Hematopoietic multipotent progenitor cell (in vitro differentiated cells): ENCODE results near the gene B3GNT8. TPM values are rescaled to one million over a fixed set of nuclear protein-coding genes. Genes with fewer than 3 reads are reported as not detected.
A peak's percentile ranks its signal among the peaks of the same experiment; 100 is the strongest.
"Not testable (repeated sequence)": the region's sequence is repeated elsewhere in the genome, so short reads cannot be mapped to it uniquely, and the experiment has no call there.

ENCODE experiments used
- DNase-seq, 3 donors: peaks; one replicate each; pipeline ENCODE4 v3.0.0-alpha.2; 2011 to 2015; ENCODE audit warnings: low read depth in 2 of 3, low spot score in 2 of 3
- small RNA-seq: library from RNA; depleted of rRNA; stranded (forward); fragments of <200 nt; gene quantifications from one replicate; pipeline ENCODE3, GENCODE V24; 2012
- total RNA-seq: library from RNA; depleted of rRNA; stranded (reverse); fragments of >200 nt; gene quantifications from one replicate; pipeline ENCODE4 v1.2.3, GENCODE V29; 2012

B3GNT8 gene
- total RNA-seq, 1 donor = 18.0 TPM

- DNase-seq = peak; percentile 97 to 100 (median 100)
Observed at GRCh38 chr19:41397086-41398049, 29.8 kb downstream of the B3GNT8 start, which contains the start of the genes BCKDHA and EXOSC5. BCKDHA (plus strand) TSS chr19:41397818; CDS start chr19:41397828, 10 bp downstream. EXOSC5 (minus strand) TSS chr19:41397359; CDS start chr19:41397328, 31 bp downstream.

DNA sequence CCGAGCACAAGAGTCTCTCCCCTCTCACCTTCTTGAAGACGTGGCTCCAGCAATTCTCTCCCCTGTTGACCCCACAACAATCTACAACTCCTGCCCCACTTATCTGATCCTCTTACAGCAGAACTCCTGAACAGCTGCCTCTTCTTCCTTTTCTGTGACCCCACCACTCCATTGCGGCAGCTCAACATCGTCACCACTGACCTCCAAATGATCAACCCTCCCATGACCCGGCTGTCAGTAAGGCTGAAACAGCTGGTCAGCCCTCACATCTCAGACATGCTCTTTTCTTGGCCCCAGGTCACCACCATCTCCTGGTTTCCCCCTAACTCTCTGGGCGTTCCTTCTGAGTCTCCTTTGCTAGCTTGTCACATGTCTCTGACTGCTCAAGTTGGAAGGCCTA, 31.8 kb downstream of the B3GNT8 start:
- no peak for DNase-seq

DNA sequence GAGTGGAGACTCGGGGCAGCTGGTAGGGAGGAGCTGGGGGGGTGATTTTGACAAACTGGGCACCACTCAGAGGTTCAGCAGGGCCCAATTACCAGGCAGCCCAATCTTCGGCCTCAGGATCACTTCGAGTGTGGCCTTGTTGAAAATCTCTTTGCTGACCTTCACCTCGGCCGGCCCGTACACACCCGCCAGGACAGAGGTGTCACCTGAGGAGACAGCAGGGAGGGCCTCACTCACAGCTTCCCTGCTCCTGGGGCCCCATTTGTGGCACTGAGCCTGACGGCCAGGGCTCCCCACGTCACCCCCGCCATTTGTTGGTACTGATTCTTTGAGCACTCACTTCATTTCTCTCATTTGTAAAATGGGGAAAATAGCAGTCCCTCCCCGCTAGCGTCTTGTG, 34.4 kb downstream of the B3GNT8 start:
- no peak for DNase-seq

DNA sequence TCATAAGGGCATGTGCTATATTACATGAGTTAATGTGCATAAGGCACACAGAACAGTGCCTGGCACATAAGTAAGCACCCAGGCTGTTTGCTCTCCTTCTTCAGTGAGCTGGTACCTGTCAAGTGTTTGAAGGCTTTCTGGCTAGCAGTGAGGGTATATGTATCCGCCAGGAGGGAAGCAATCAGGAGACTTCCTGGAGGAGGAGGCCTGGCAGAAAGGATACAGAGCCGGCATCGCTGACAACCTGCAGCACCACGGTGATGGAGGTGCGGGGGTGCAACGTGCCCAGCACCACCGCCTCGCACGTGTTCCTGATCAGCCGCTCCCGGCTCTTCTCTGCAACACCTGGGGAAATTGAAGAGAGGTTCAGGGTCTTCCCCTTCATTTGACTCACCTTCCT, 35.6 kb downstream of the B3GNT8 start:
- DNase-seq = no peak

DNA sequence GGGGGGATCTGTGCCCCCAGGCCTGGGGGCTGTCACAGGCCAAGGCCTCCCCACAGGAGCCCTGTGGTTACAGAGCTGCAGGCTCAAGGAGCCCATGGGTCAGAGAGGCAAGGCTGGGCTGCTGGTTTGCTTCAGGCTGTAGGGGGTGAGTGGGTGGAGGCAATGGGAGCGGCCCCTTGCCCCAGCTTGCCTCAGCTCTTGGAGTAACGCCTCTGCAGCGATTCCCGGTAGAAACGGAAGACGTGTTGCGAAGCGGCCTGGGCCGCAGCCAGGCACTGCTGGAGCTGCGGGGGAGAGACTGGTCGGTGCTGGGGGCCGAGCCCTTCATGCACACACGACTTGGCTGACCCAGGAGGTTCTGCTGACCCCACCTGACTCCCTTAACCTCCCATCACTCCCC, 40.7 kb downstream of the B3GNT8 start:
- no peak for DNase-seq

- DNase-seq = no peak
Observed at GRCh38 chr19:41384351-41384750, 42.8 kb downstream of the B3GNT8 start.

GRCh38 chr19:41381536-41381935, 45.6 kb downstream of the B3GNT8 start:
- DNase-seq = not testable (repeated sequence)

DNA sequence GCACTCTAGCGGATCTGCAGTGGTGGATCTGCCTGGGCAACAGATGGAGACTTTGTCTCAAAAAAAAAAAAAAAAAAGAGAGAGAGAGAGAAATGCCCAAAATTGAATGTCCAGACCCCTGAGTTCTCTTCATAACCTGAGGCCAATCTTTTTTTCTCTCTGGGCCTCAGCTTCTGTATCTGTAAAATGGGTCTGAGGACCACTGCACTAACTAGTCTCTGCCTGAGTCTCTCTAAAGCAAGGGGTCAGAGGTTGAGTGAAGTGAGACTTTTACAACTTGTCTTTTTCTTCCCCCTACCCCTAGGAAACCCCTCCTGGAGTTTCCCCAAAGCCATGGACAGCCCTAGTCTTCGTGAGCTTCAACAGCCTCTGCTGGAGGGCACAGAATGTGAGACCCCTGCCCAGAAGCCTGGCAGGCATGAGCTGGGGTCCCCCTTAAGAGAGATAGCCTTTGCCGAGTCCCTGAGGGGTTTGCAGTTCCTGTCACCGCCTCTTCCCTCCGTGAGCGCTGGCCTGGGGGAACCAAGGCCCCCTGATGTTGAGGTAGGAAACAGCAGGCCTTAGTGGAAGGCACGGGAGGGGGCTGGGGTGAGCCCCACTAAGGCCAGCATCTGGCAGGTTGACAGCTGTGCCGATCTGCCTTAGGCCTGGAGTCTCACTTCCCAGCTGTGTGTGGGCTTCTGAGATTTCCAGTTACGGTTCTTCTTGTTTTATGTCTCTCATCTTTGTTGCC, 49.0 kb downstream of the B3GNT8 start:
- DNase-seq = peak in 2 of 3 donors; percentile 83 to 92

DNA sequence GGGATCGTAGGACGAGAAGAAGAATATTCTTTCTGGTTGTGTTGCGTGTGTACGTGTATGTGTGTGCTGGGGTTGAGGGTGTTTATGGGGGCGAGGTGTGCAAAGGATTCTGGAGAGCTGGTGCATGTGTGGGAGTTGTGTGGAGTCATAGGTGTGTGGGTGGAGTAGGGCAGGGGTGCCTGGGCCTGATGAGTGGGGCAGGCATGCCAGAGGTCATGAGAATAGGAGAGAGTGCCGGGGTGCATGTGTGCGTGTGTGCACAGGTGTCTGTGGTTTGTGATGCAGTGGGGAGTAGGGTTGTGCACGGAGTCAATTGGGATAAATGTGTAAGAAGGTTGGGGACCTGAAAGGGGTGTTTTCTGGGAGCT, 50.2 kb downstream of the B3GNT8 start:
- DNase-seq = no peak

DNA sequence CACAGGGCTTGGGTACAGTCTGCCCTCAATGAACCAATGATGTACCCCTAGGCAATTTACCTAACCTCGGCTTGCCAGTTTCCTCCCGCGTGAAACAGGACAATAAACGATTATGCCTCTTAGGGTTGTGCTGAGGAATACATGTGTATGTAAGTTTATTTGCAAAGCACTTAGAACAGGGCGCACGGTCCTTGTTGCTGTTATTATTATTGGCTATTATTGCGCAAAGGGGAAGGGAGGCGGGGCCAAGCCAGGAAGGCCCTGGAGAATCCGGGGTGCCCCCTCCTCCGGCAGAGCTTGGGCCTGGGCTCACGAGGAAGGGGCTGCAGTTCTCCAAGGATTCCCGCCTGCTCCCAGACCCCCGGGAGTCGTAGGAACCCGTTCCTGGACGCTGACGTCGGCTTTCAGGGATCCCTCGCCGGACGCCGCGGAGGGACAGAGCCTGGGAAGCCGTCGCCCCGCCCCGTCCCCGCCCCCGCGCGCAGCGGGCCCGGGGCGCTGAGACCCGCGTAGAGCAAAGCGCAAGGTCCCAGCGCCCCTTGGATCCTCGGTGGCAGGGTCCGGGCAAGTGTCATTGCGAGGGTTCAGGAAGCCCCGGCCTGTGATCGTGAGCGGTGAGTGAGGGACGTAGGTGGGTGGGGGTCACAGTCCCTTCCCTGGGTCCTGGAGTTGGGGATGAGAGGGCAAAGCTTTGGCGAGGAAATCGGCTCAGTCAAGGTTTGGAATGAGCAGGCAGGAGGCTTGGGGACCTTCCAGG, 50.8 kb downstream of the B3GNT8 start, which contains the start of gene TMEM91:
TMEM91 (plus strand) TSS at position 293 of the 757 bp plus-strand sequence. CDS start 1,777 bp downstream, outside the sequence.
- no peak for DNase-seq

Small RNAs within 50 kb of the gene (small RNA-seq; reads per million reads assigned to genes)
- not detected for gene RF00017

Other genes starting within 250 kb of the B3GNT8 start
- gene CYP2S1, start 234.2 kb downstream of the B3GNT8 start, total RNA-seq = 3.0 TPM
- 7.0 TPM for gene AXL, start 208.2 kb downstream of the B3GNT8 start, total RNA-seq
- 159 TPM for gene HNRNPUL1, start 163.0 kb downstream of the B3GNT8 start, total RNA-seq
- 29.1 TPM for gene CCDC97, start 117.2 kb downstream of the B3GNT8 start, total RNA-seq
- gene TGFB1, start 73.5 kb downstream of the B3GNT8 start, total RNA-seq = 76.2 TPM
- 26.4 TPM for gene B9D2, start 63.2 kb downstream of the B3GNT8 start, total RNA-seq
- 22.9 TPM for gene TMEM91, start 50.8 kb downstream of the B3GNT8 start, total RNA-seq
- gene EXOSC5, start 30.0 kb downstream of the B3GNT8 start, total RNA-seq = 36.4 TPM
- 139 TPM for gene BCKDHA, start 29.6 kb downstream of the B3GNT8 start, total RNA-seq
- 70.0 TPM for gene DMAC2, start 12.5 kb upstream of the B3GNT8 start, total RNA-seq
- under 0.01 TPM for gene ERICH4, start 15.8 kb upstream of the B3GNT8 start, total RNA-seq
- 11.3 TPM for gene CEACAM21, start 148.8 kb upstream of the B3GNT8 start, total RNA-seq
- 12.7 TPM for gene CEACAM4, start 199.7 kb upstream of the B3GNT8 start, total RNA-seq